HG03442 (cell line): Measurements from ENCODE around the gene WFDC11.
A peak's percentile ranks its signal among the peaks of the same experiment; 100 is the strongest.

Experiments used
- ATAC-seq: cut with Tn5 transposase; IDR thresholded peaks from one replicate; pipeline ENCODE4 v1.9.1; 2021; ENCODE audit warnings: mild to moderate bottlenecking, moderate library complexity; ENCODE audit not compliant: unreplicated experiment

WFDC11 gene

GRCh38 chr20:45629496-45630100, 40.4 kb downstream of the WFDC11 start, which contains the start of gene WFDC10A:
Gene WFDC10A (plus strand): TSS chr20:45629739. CDS start chr20:45629814, 75 bp downstream.
- peak; percentile 43 for ATAC-seq

DNA sequence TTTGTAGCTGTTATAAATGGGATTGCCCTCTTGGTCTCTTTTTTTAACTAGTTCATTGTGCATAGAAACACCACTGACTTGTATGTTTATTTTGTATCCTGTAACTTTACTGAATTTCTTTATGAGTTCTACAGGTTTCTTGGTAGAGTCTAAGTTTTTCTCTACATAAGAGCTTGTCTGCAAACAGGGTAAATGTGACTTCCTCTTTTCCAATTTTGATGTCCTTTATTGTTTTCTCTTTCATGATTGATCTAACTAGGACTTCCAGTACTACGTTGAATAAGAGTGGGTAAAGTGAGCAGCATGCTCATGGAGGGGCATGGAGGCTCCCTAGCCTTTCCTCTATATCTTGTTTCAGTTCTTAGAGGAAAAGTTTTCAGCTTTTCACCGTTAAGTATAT, 43.5 kb downstream of the WFDC11 start:
- no peak for ATAC-seq

GRCh38 chr20:45621593-45621992, 48.4 kb downstream of the WFDC11 start:
- no peak for ATAC-seq

GRCh38 chr20:45617591-45617990, 52.4 kb downstream of the WFDC11 start:
- no peak for ATAC-seq

DNA sequence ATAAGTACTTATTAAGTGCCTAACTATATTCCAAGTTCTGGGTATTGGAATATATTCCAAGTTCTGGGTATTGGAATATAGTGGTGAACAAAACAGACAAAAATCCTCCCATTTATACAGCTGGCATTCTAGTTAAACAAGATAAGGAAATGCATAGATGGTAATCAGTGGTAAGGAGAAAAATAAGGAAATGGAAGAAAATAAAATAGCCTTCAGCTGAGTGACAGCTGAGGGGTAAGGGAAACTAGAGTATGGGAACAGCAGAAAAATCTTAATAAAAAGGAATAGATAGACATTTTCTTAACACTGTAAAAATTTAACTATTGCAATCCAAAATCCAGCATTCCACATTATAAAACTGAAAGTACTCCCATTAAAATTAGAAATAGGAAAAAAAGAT, 57.7 kb downstream of the WFDC11 start:
- no peak for ATAC-seq

DNA sequence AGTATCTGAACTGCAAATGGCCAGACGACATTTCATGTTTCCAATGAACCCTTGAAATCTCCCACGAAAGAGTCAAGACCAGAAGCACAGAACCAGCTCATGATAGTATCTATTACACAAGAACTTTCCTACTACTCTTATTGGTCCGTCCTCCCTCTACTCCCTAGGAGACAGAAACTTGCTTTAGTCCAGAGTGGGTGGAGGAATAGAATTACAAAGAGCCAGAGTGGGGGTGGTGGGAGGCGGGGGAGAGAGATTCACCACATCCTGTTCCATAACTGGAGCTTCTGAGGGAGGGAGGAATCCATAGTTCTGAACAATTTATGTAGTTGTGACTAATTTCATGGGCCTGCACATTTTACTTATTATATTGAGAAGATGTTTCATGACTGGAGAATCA, 59.0 kb downstream of the WFDC11 start:
- ATAC-seq: no peak

DNA sequence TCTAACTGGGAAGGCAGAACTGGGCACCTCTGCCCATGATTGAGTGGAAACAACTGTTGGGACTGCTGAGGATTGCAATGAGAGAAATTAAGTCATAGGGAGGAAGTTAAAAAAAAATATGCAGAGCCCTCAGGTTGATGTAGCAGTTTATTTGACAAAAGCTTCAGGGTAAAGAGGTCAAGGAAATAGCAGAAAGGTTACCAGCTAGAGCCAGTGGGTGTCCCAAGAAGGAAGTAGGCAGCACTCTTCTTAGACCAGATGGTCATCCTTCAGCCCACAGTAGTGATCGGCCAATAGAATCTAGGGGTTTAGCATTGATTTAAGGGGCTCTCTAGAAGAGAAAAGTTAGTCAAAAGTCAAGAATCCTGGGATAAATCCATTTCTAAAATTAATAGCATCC, 62.2 kb downstream of the WFDC11 start:
- ATAC-seq: no peak
